Stimulated activated CD8-positive, alpha-beta memory T cell treated with anti-CD3 and anti-CD28 coated beads, Interleukin-15, amount 100 ng/mL, for 1 hour (primary cell): ENCODE results near the gene CNTN4.

Source experiments
- DNase-seq: peaks from one replicate; pipeline ENCODE4 v3.0.0-alpha.2; 2020; ENCODE audit warnings: low read depth

The CNTN4 gene

DNA sequence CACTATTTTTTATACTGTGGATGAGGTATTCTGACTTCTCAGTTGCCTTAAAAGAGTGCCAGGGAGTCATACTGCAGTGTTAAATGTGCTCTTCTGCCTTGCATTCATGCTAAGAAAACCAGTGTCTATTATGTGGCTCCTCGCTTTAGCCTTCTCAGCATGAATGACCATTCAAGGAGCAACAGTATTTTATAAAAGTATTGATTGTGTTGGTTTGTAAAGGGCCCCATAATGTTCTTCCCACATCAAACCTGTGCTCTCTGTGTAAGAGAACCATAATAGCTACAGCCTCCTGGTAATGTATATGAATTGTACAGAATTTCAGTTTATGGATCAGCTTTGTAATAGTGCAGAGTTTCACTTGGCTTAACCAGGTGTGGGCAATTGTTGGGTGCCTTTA, 316.4 kb downstream of the CNTN4 start:
- no peak for DNase-seq

DNA sequence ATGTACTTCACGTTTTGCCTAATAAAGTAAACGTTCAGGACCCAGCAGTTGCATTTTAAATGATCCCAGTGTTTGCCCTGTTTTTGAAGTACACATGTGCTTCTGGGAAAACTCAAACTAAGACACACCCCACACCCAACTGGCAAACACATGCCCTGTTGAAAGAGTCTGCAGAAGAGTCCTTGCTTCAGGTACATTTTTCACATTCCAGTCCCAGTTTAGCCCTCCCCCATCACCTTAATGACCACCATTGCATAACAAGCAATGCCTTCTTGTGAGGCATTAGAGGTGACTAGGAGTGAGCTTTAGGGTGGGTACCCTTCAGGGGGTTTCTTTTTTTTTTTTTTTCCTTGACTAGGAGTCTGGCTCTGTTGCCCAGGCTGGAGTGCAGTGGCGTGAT, 322.3 kb downstream of the CNTN4 start:
- DNase-seq = no peak

DNA sequence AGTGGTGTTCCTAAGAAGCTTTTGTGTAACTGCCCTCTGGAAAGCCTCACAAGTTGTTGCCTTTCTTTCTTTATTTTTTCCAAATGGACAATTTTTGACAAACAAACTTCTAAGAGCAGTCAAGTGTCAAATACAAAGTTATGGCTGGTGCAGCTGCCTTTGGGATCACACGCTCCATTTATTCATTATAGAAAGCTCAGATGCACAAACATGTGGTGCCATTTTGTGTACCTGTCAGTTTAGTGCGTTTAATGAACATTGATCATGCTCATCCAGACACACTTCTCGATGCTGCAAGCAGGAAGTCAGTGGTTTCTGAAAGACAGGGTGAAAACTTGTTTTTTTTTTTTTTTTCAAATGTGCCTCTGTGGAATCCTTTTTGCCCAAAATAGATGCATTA, 324.5 kb downstream of the CNTN4 start:
- DNase-seq = no peak

DNA sequence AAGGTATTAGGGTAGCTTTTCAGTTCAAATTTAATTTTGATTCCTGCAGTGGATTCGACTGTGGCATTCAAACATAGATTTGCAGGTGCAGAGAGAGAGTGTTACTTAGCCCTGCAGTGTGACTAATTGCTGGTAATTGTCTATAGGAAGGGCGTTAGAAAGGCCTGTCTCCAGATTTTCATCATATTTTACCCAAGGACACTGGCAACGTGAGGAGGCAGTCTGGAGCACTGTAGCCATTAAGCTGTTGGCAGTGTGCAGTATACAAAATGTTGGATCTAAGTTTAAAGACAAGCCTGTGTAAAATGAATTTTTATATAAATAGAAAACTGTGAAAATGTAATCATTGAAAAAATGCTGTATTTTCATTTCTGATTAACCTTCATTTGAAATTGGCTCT, 342.9 kb downstream of the CNTN4 start:
- no peak for DNase-seq

DNA sequence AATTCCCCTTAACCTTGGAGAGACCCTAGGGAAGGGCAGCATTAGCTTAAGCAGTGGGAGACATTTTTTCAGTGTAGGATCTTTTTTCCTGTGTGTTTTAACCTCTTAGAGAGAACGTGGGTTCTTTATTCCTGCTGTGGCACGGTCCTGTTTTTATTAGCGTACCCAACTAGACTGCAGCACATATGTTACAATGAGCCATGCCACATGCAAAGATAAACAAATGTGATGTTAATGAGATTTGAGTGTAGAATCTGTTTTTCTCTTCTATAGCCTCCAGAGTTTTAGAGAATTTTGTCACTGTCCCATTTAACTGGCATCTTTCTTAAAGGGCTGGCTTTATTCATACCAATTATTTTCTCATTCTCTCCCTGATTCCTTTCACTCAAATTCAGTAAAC, 347.5 kb downstream of the CNTN4 start:
- DNase-seq = no peak

DNA sequence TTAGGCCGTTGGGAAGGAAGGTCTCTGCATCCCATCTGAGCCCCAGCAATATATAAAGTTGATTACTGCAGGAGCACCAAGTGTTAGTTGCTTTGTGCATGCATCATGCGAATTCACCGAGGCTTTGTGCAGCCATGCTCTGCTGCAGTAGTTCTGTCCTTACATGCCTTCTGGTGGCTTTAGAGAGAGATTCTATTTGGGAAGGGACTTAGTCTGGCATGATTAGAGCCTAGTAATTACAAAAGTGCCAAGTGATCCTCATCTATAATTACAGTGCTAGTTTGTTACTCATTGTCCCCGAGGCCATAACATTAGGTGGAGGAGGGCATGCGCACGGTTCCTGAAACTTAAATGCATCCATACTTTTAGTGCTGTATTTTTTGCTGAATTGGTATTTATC, 353.6 kb downstream of the CNTN4 start:
- no peak for DNase-seq

GRCh38 chr3:2454865-2455264, 356.2 kb downstream of the CNTN4 start:
- no peak for DNase-seq

DNA sequence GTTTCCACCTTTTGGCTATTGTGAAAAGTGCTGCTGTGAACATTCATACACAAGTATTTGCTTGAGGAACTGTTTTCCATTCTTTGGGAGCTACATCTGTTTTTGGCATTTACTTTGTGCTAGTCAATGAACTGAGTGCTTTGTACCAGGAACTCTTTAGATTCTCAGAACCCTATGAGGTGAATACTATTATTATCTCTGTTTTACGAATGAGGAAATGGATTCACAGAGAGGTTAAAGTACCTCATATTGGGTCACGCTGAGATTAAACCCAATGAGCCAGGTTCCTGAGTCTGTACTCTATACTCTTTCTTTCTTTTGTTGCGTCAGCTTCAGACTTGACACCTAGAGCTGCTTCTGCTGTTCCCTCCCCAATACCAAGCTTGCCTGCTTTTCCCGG, 358.1 kb downstream of the CNTN4 start:
- DNase-seq = no peak

- DNase-seq = no peak
Observed at GRCh38 chr3:2458816-2459215, 360.1 kb downstream of the CNTN4 start.

DNA sequence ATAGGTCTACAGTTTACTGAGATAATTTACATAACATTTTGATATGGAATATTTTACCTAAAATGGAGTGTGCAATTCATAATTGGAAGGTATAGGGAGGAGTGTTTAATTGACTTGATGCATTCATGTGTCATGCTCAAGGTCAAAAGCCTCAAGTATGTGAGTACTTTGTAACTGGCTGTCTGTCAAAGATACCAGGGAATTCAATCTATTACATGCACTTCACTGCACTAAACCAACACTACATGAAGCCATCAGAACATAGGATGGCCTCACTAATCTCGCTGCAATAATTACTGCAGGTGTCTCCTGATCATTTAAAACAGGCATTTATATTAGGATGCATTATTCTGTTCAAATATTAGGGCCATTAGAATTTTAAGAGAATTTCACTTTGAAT, 367.2 kb downstream of the CNTN4 start:
- no peak for DNase-seq

DNA sequence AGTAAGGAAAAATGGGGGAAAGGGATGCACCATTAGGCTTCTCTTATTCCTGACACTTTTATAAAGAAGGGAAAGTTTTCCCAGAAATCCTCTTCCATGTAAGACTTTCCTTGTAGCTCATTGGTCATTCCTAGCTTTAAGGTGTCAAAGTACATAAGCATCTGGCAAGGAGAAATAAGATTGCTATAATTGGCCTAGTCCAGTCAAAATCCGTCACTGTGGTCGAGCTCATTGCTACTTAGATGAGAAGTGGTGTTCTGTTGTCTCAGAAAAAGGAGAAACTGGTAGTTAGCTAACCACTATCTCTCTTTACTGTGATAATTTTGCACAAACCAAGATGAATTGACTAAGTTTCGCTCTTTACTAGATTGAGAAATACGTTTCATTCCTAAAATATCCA, 370.1 kb downstream of the CNTN4 start:
- no peak for DNase-seq

DNA sequence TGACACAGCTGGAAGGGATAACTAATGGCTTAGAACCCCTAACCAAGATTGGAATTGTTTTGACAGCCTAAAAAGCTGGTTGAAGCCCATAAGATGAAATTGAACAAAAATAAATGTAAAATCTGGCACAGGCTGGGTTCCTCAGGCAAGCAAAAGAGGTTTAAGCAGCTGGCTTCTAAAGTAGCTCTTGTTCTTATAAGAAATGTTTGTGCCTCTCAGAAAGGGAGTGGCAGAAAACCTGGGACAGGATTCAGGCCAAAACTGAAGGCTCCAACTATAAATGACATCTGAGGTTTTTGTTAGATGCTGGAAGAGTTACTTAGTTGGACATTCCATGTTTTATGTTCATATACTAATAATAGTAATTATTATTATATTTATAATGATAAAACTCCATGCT, 378.3 kb downstream of the CNTN4 start:
- no peak for DNase-seq

GRCh38 chr3:2477620-2478019, 379.0 kb downstream of the CNTN4 start:
- no peak for DNase-seq

- no peak for DNase-seq
Observed at GRCh38 chr3:2484162-2485026, 385.7 kb downstream of the CNTN4 start.

GRCh38 chr3:2485027-2485375, 386.3 kb downstream of the CNTN4 start:
- no peak for DNase-seq

DNA sequence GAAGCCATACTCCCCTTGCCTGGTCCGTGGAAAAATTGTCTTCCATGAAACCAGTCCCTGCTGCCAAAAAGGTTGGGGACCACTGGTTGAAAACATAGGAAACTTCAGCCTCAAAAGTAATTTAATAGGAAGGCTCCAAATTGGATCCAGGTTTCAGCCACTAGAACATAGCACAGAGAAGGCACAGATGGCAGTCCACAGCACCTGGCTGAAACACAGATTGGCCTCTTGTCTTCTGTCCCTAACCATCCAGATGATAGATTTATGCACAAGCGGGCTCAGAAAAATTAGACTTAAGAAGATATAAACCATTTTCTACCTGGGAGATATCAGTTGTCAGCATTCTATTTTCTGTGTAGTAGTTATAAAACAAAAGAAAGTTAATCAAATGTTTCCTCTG, 397.1 kb downstream of the CNTN4 start:
- DNase-seq = no peak

DNA sequence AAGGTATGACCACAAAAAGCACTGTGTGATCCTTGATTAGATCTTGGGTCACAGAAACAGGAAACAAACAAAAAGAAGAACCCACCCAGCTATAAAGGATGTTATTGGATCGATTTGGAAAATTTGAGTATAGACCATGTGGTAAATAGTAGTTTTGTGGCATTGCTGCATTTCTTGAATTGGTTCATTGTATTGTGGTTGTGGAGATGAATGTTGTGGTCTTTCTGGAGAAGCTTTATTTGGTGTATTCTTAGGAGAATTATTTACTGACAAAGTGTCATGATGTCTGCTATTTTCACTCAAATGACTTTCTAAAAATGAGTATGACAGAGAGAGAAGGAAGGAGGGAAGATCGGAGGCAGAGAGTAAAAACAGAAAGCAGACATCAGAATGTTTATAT, 406.2 kb downstream of the CNTN4 start:
- DNase-seq = no peak

DNA sequence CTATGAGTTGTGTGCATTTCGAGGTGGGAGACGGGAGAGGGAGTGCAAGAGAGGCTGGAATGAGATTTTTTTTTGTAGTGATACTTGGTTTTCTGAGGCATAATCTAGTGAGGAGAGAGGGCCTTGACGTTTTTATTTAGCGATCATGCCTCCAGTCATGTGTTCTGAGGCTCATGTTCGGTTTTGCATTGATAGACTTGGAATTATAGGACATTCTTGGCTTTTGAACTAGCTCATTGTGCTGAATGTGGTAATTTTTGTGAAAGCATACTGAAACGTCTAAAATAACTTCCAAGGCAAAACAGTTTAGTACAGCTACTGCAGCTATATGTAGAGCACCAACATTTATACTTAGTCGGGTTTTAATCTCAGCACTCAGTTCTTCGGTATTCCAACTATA, 408.1 kb downstream of the CNTN4 start:
- DNase-seq = no peak

DNA sequence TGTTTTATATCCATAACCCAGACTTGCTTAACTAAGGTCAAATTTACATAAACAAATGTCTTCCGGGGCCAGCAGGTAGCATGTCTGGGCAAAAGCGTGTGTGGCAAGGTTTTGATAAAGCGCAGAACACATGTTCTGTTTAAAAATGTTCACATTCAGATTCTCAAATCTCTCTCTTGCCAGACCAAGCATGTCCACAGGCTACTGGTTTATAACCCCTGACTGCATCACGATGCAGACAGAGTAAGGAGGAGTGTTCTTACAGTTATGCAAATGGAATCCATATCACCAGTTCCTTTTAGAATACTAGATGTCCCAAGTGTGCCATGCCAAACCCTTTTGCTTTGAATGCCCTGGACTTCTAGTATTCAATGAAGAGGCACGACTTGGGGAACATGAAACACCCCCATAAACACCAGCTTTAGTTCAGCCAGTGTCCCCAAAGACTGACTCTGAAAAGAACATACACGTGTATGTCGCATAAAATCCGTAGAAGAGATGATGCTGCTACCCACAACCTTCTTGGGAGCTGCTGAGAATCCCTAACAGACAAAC, 412.0 kb downstream of the CNTN4 start:
- DNase-seq = no peak

DNA sequence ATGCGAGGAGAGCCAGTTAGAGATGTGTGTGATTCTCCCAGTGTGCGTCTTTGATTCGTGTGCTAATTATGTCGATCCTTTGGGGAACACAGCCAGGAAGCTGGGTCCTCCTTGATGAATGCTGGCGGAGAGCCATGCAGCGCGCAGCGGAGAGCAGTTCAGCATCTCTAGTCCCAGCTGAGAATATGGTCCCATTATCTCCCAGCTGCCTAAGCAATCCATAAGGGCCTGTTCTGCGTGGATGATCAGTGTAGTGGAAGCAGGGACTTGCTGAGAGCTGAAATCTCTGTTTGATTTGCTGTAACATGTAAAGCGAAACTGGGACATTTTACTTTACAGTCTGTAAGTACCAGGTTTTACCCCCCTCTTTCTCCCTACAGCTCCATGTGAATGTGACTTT, 412.7 kb downstream of the CNTN4 start:
- DNase-seq = no peak

DNA sequence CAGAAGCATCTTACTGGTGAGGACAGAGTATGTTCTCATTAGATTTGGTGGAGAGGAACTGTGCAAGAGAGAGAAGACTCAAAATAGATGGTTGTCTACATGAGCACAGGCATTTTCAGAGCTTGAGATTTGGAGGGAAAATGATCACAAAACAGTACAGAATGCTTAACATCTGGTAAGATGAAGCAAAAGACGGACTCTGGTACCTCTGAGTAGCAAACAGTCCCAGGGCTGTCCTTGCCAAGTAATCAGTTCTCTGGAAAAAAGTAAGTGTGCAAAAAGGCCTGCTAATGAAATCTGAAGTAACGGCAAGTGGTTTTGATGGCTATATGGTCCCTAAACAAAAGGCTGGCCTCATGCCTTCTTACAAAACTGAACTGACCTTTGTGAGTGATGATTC, 414.2 kb downstream of the CNTN4 start:
- DNase-seq = no peak

- DNase-seq = no peak
Observed at GRCh38 chr3:2513986-2514385, 415.3 kb downstream of the CNTN4 start.

GRCh38 chr3:2516762-2517441, 418.2 kb downstream of the CNTN4 start:
- no peak for DNase-seq
